Body of pancreas (tissue), 4 donors: ENCODE data around the gene GALNTL6. TPM values are rescaled to one million over a fixed set of nuclear protein-coding genes. Genes with fewer than 3 reads are reported as not detected.

Experiments
- ATAC-seq: fragments of 150-250 bp; one replicate; pipeline ENCODE4 v1.9.1; 2016
- DNase-seq, 4 donors: peaks; one replicate each; pipeline ENCODE4 v3.0.0-alpha.2; 2019
- H3K27ac ChIP-seq, 4 donors: fragments of 200-600 bp; sonication (generic); 1 replicate in 3 of 4; 2 replicates in 1 of 4; pipeline versions ENCODE4 v1.5.1 to v1.6.1; 2016 to 2019; ENCODE audit warnings: mild to moderate bottlenecking in 1 of 4, mixed read lengths in 1 of 4, moderate library complexity in 1 of 4
- H3K27me3 ChIP-seq, 2 donors: fragments of 200-600 bp; sonication (generic); one replicate each; pipeline ENCODE4 v1.6.0; 2016; ENCODE audit warnings: mild to moderate bottlenecking in 1 of 2
- H3K36me3 ChIP-seq, 2 donors: fragments of 200-600 bp; sonication (generic); replicated peaks in 1 of 2; 2 replicates each; pipeline ENCODE4 v1.5.1; 2016; ENCODE audit warnings: low read depth in 2 of 2; ENCODE audit not compliant: insufficient read depth in 1 of 2
- H3K4me1 ChIP-seq: fragments of 200-600 bp; sonication (generic); one replicate; pipeline ENCODE4 v1.6.0; 2016
- H3K4me3 ChIP-seq, 2 donors: fragments of 200-600 bp; sonication (generic); 1 replicate in 1 of 2; 2 replicates in 1 of 2; pipeline ENCODE4 v1.5.1; 2016 to 2019
- H3K9me3 ChIP-seq, 3 donors: fragments of 200-600 bp; sonication (generic); 1 replicate in 2 of 3; 2 replicates in 1 of 3; pipeline ENCODE4 v1.5.1; 2016
- CTCF ChIP-seq, 7 experiments: fragments of 450-650 bp in 4 of 7; fragments of 200-600 bp in 3 of 7; sonication (generic) in 3 of 7; IDR thresholded peaks; one replicate each; pipeline ENCODE4 v1.5.1; 2016 to 2019; ENCODE audit warnings: antibody characterized with exemption in 7 of 7
- POLR2A ChIP-seq, 3 donors: fragments of 450-650 bp; IDR thresholded peaks; one replicate each; pipeline ENCODE4 v1.6.1; 2016; ENCODE audit warnings: antibody characterized with exemption in 3 of 3, mild to moderate bottlenecking in 2 of 3
- WGBS, 2 donors: methylation state at CpG; one replicate each; pipeline ENCODE4 v1.1.5; 2017; 5-methylcytosine and 5-hydroxymethylcytosine counted together
- intact Hi-C: fragments of 100-400 bp; cut with DNase I; formaldehyde crosslinking; loops from one replicate; pipeline ENCODE4 v1.15.1; 2023
- total RNA-seq, 2 donors: library from RNA; depleted of rRNA; stranded (reverse); fragments of >200 nt; gene quantifications; one replicate each; pipeline ENCODE4 v1.1.0, GENCODE V29; 2016

The GALNTL6 gene
- total RNA-seq, 2 donors from 2014 or later: 0.26 TPM; not detected in 1

DNA sequence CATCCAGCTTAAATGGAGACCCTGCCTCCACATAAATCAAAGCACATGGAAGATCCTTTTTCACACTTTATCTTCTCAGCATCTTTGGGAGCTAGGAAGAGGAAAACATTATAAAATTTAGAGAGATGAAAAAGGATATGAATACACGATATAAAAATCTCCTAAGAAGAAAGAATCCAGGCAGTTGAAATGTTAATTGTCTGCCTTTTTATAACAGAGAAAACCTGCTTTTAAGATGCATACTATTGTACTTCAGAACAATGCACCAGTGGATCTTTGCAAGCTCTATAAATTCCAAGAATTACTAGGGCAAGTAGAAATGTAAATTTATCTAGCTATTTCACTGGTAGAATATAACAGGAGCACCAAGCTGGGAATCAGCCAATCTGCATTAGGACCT lies 1055.1 kb downstream of the GALNTL6 start:
- Histone ChIP-seq H3K27me3 (no peaks in the 10 kb centered on the region), H3K4me1 (no peaks in the 10 kb centered on the region), H3K9me3 (peaks cover 0 to 4% (median 0%) of the 10 kb centered on the region in 3 donors), H3K27ac (no peak overlapping the region), H3K36me3 (no peaks in the 10 kb centered on the region), H3K4me3 (no peak overlapping the region)
- no peak for TF ChIP-seq CTCF (IDR thresholded peaks at IDR 0.05)
- no peak for TF ChIP-seq POLR2A (IDR thresholded peaks at IDR 0.05)
- intact Hi-C loops: no loop called here
- ATAC-seq: no peak
- WGBS, 2 donors: 47 to 72% methylated on average over 1 of the region's 1 CpG
- no peak for DNase-seq

GRCh38 chr4:172869621-172870268 lies 1056.5 kb downstream of the GALNTL6 start:
- no peak overlapping the region for H3K4me3 ChIP-seq
- no peak overlapping the region for H3K27ac ChIP-seq
- TF ChIP-seq CTCF (IDR thresholded peaks at IDR 0.05) (no peak), POLR2A (IDR thresholded peaks at IDR 0.05) (no peak)
- H3K27me3 ChIP-seq: no peaks in the 10 kb centered on the region
- intact Hi-C loops: no loop called here
- ATAC-seq: no peak
- no peak for DNase-seq
- WGBS, 2 donors: 73 to 94% methylated on average over 1 of the region's 1 CpG
- H3K9me3 ChIP-seq: no peaks in the 10 kb centered on the region
- H3K36me3 ChIP-seq: no peaks in the 10 kb centered on the region
- H3K4me1 ChIP-seq: no peaks in the 10 kb centered on the region

DNA sequence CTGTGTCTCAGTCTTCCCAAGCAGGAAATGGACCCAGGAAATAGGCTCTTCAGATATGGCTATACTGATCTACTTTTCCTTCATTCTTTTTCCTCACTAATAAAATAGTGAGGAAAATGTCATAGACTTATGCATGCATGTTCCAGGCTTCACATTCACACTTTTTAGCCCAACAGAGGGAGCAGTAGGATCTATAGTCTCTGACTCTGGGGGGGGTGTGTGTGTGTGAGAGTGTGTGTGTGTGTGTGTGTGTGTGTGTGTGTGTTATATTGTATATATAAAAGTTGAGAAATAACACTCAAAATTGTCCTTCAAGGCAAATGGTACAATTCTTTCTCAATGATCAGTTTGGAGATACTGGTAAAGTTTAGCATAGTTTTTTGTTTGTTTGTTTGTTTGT lies 1058.2 kb downstream of the GALNTL6 start:
- intact Hi-C loops: no loop called here
- H3K4me1 ChIP-seq: no peaks in the 10 kb centered on the region

GRCh38 chr4:172874944-172875343 lies 1061.7 kb downstream of the GALNTL6 start:
- WGBS, 2 donors: 71 to 76% methylated on average over 3 of the region's 3 CpGs
- no peak for DNase-seq
- H3K4me1 ChIP-seq: no peaks in the 10 kb centered on the region
- H3K9me3 ChIP-seq: no peaks in the 10 kb centered on the region
- TF ChIP-seq POLR2A (IDR thresholded peaks at IDR 0.05): no peak
- no peak for TF ChIP-seq CTCF (IDR thresholded peaks at IDR 0.05)
- no peak overlapping the region for H3K4me3 ChIP-seq
- H3K36me3 ChIP-seq: no peaks in the 10 kb centered on the region
- no peak for ATAC-seq
- intact Hi-C loops: no loop called here
- H3K27ac ChIP-seq: no peak overlapping the region
- H3K27me3 ChIP-seq: no peaks in the 10 kb centered on the region

More for the DNA sequence above, 1058.2 kb downstream of the GALNTL6 start:
- no peak for DNase-seq
- TF ChIP-seq POLR2A (IDR thresholded peaks at IDR 0.05) (no peak), CTCF (IDR thresholded peaks at IDR 0.05) (no peak)
- Histone ChIP-seq H3K27me3 (no peaks in the 10 kb centered on the region), H3K36me3 (no peaks in the 10 kb centered on the region), H3K9me3 (no peaks in the 10 kb centered on the region), H3K4me3 (no peak overlapping the region), H3K27ac (no peak overlapping the region)
- ATAC-seq: no peak

DNA sequence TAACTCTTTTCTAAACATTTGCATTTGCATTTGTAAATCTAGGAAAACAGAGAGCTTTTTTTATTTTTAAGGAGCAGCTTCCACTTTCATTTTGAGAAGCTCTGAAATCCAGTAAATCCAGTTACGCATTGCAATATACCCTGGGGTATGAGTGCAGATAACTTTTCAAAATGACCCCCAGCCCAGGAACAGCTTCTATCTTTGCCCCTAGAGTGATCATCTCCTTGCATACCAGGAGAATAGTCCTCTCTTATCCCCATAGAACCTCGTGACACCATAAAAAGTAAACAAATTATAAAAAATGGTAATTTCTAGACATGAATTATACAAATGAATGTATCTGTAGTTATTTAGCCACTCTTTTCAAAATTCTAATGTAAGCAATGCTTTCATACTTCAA lies 1063.2 kb downstream of the GALNTL6 start:
- DNase-seq (no peak), ATAC-seq (no peak)
- no peaks in the 10 kb centered on the region for H3K27me3 ChIP-seq
- H3K27ac ChIP-seq: no peak overlapping the region
- no peaks in the 10 kb centered on the region for H3K9me3 ChIP-seq
- TF ChIP-seq POLR2A (IDR thresholded peaks at IDR 0.05) (no peak), CTCF (IDR thresholded peaks at IDR 0.05) (no peak)
- intact Hi-C loops: no loop called here
- H3K4me1 ChIP-seq: no peaks in the 10 kb centered on the region
- WGBS, 2 donors: 63 to 80% methylated on average over 2 of the region's 2 CpGs
- no peak overlapping the region for H3K4me3 ChIP-seq
- H3K36me3 ChIP-seq: no peaks in the 10 kb centered on the region
